Measurements from ENCODE around the gene MLLT6. TPM values are rescaled to one million over a fixed set of nuclear protein-coding genes. Genes with fewer than 3 reads are reported as not detected.

MLLT6 gene
- total and polyA plus RNA-seq, 2 of the 13 experiments (the other 11 are each of a cell fraction or from before 2014, with no cell fraction given): 50.7 to 69.5 TPM

DNA sequence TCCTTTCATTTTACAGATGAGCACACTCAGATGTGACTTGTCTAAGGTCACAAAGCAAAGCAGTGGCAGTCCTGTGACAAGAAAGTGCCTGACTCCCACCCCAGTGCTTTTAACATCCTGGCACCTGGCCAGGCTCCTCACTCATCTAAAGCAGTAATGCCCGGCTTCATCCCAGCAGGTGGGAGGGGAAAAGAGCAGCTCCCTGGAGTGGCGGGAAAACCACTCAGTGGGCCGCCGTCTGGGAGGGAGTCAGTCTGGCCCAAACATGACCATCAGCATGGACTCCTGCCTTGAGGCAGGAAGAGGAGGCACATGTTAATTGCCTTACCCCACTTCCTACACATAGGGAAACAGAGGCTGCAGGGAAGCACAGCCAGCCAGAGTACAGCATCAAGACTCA lies 40.5 kb downstream of the MLLT6 start (continued):
- TF ChIP-seq, protein P1, sequence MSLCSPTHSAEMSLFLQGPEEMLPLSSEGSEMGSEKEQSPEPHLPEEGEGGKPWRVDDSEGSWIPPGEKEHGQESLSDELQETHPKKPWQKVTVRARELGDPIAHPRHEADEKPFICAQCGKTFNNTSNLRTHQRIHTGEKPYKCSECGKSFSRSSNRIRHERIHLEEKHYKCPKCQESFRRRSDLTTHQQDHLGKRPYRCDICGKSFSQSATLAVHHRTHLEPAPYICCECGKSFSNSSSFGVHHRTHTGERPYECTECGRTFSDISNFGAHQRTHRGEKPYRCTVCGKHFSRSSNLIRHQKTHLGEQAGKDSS (CRISPR knock-in tag; IDR thresholded peaks at IDR 0.05; ENCODE audit: borderline replicate concordance, low read depth): 0 out of 2 replicates have a peak, but pooled peaks have one; percentile 7
- TF ChIP-seq ZNF572 (CRISPR knock-in tag; IDR thresholded peaks at IDR 0.05): no peak
- TF ChIP-seq, protein P2, sequence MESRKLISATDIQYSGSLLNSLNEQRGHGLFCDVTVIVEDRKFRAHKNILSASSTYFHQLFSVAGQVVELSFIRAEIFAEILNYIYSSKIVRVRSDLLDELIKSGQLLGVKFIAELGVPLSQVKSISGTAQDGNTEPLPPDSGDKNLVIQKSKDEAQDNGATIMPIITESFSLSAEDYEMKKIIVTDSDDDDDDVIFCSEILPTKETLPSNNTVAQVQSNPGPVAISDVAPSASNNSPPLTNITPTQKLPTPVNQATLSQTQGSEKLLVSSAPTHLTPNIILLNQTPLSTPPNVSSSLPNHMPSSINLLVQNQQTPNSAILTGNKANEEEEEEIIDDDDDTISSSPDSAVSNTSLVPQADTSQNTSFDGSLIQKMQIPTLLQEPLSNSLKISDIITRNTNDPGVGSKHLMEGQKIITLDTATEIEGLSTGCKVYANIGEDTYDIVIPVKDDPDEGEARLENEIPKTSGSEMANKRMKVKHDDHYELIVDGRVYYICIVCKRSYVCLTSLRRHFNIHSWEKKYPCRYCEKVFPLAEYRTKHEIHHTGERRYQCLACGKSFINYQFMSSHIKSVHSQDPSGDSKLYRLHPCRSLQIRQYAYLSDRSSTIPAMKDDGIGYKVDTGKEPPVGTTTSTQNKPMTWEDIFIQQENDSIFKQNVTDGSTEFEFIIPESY (CRISPR knock-in tag; IDR thresholded peaks at IDR 0.05): peak; percentile 94
- TF ChIP-seq ZNF841 (CRISPR knock-in tag; IDR thresholded peaks at IDR 0.05; ENCODE audit: borderline replicate concordance): no peak
- TF ChIP-seq, protein P3, sequence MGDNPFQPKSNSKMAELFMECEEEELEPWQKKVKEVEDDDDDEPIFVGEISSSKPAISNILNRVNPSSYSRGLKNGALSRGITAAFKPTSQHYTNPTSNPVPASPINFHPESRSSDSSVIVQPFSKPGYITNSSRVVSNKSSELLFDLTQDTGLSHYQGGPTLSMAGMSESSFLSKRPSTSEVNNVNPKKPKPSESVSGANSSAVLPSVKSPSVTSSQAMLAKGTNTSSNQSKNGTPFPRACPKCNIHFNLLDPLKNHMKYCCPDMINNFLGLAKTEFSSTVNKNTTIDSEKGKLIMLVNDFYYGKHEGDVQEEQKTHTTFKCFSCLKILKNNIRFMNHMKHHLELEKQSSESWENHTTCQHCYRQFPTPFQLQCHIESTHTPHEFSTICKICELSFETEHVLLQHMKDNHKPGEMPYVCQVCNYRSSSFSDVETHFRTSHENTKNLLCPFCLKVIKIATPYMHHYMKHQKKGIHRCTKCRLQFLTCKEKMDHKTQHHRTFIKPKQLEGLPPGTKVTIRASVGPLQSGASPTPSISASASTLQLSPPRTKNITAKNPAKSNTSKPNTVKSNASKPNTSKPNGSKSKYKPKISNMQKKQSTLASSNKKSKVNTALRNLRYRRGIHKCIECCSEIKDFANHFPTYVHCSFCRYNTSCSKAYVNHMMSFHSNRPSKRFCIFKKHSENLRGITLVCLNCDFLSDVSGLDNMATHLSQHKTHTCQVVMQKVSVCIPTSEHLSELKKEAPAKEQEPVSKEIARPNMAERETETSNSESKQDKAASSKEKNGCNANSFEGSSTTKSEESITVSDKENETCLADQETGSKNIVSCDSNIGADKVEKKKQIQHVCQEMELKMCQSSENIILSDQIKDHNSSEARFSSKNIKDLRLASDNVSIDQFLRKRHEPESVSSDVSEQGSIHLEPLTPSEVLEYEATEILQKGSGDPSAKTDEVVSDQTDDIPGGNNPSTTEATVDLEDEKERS (CRISPR knock-in tag; IDR thresholded peaks at IDR 0.05): no peak
- no peak for TF ChIP-seq HNRNPH1 (optimal IDR thresholded peaks at IDR 0.05; ENCODE audit: low read depth, low read length)
- no peak for TF ChIP-seq ZBTB20 (CRISPR knock-in tag; IDR thresholded peaks at IDR 0.05; ENCODE audit: borderline replicate concordance, low read depth)
- no peak for TF ChIP-seq POGZ (CRISPR knock-in tag; IDR thresholded peaks at IDR 0.05)
- TF ChIP-seq, protein P4, sequence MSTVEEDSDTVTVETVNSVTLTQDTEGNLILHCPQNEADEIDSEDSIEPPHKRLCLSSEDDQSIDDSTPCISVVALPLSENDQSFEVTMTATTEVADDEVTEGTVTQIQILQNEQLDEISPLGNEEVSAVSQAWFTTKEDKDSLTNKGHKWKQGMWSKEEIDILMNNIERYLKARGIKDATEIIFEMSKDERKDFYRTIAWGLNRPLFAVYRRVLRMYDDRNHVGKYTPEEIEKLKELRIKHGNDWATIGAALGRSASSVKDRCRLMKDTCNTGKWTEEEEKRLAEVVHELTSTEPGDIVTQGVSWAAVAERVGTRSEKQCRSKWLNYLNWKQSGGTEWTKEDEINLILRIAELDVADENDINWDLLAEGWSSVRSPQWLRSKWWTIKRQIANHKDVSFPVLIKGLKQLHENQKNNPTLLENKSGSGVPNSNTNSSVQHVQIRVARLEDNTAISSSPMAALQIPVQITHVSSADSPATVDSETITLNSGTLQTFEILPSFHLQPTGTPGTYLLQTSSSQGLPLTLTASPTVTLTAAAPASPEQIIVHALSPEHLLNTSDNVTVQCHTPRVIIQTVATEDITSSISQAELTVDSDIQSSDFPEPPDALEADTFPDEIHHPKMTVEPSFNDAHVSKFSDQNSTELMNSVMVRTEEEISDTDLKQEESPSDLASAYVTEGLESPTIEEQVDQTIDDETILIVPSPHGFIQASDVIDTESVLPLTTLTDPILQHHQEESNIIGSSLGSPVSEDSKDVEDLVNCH (CRISPR knock-in tag; IDR thresholded peaks at IDR 0.05): no peak
- no peak for TF ChIP-seq ELF4 (CRISPR knock-in tag; IDR thresholded peaks at IDR 0.05; ENCODE audit: borderline replicate concordance)
- peak; percentile 32; the same call in 1 of the 2 replicates for TF ChIP-seq MYC (CRISPR knock-in tag; IDR thresholded peaks at IDR 0.05; ENCODE audit: borderline replicate concordance)
- TF ChIP-seq, protein P5, sequence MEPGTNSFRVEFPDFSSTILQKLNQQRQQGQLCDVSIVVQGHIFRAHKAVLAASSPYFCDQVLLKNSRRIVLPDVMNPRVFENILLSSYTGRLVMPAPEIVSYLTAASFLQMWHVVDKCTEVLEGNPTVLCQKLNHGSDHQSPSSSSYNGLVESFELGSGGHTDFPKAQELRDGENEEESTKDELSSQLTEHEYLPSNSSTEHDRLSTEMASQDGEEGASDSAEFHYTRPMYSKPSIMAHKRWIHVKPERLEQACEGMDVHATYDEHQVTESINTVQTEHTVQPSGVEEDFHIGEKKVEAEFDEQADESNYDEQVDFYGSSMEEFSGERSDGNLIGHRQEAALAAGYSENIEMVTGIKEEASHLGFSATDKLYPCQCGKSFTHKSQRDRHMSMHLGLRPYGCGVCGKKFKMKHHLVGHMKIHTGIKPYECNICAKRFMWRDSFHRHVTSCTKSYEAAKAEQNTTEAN (CRISPR knock-in tag; conservative IDR thresholded peaks at IDR 0.05): 0 out of 2 replicates have a peak, but pooled peaks have one; percentile 41
- no peak for TF ChIP-seq RFXAP (CRISPR knock-in tag; IDR thresholded peaks at IDR 0.05; ENCODE audit: borderline replicate concordance)
- no peak for TF ChIP-seq HES4 (CRISPR knock-in tag; IDR thresholded peaks at IDR 0.05; ENCODE audit: borderline replicate concordance)
- TF ChIP-seq, protein P6, sequence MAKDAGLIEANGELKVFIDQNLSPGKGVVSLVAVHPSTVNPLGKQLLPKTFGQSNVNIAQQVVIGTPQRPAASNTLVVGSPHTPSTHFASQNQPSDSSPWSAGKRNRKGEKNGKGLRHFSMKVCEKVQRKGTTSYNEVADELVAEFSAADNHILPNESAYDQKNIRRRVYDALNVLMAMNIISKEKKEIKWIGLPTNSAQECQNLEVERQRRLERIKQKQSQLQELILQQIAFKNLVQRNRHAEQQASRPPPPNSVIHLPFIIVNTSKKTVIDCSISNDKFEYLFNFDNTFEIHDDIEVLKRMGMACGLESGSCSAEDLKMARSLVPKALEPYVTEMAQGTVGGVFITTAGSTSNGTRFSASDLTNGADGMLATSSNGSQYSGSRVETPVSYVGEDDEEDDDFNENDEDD (CRISPR knock-in tag; IDR thresholded peaks at IDR 0.05; ENCODE audit: borderline replicate concordance): peak; percentile 51; the same call in 1 of the 2 replicates
- TF ChIP-seq, protein P7, sequence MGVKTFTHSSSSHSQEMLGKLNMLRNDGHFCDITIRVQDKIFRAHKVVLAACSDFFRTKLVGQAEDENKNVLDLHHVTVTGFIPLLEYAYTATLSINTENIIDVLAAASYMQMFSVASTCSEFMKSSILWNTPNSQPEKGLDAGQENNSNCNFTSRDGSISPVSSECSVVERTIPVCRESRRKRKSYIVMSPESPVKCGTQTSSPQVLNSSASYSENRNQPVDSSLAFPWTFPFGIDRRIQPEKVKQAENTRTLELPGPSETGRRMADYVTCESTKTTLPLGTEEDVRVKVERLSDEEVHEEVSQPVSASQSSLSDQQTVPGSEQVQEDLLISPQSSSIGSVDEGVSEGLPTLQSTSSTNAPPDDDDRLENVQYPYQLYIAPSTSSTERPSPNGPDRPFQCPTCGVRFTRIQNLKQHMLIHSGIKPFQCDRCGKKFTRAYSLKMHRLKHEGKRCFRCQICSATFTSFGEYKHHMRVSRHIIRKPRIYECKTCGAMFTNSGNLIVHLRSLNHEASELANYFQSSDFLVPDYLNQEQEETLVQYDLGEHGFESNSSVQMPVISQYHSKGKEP (CRISPR knock-in tag; IDR thresholded peaks at IDR 0.05): no peak

All from HepG2 (cell line).